ENCODE results near the gene BRI3.

BRI3 gene

GRCh38 chr7:98234429-98235147, 46.9 kb upstream of the BRI3 start:
- H3K4me1 ChIP-seq (ENCODE audit: low read depth, poor library complexity, severe bottlenecking) = no peaks in the 10 kb centered on the region
- TF ChIP-seq, protein P1, sequence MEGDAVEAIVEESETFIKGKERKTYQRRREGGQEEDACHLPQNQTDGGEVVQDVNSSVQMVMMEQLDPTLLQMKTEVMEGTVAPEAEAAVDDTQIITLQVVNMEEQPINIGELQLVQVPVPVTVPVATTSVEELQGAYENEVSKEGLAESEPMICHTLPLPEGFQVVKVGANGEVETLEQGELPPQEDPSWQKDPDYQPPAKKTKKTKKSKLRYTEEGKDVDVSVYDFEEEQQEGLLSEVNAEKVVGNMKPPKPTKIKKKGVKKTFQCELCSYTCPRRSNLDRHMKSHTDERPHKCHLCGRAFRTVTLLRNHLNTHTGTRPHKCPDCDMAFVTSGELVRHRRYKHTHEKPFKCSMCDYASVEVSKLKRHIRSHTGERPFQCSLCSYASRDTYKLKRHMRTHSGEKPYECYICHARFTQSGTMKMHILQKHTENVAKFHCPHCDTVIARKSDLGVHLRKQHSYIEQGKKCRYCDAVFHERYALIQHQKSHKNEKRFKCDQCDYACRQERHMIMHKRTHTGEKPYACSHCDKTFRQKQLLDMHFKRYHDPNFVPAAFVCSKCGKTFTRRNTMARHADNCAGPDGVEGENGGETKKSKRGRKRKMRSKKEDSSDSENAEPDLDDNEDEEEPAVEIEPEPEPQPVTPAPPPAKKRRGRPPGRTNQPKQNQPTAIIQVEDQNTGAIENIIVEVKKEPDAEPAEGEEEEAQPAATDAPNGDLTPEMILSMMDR (conservative IDR thresholded peaks at IDR 0.05; ENCODE audit: low read depth, low read length) = no peak
- no peaks in the 10 kb centered on the region for H3K27me3 ChIP-seq (ENCODE audit: insufficient read depth, low read depth)
- no peak overlapping the region for H3K9ac ChIP-seq
- no peak overlapping the region for H3K27ac ChIP-seq
- no peaks in the 10 kb centered on the region for H3K79me2 ChIP-seq (ENCODE audit: insufficient read depth, low read depth)
- H2AFZ ChIP-seq (ENCODE audit: low read depth) = no peak overlapping the region
- no peaks in the 10 kb centered on the region for H4K20me1 ChIP-seq (ENCODE audit: insufficient read depth)
- no peak overlapping the region for H3K4me2 ChIP-seq
- no peak overlapping the region for H3K4me3 ChIP-seq (IDR thresholded peaks at IDR 0.05; ENCODE audit: insufficient read depth, low read depth, low read length)
- no peaks in the 10 kb centered on the region for H3K36me3 ChIP-seq (ENCODE audit: insufficient read depth)

DNA sequence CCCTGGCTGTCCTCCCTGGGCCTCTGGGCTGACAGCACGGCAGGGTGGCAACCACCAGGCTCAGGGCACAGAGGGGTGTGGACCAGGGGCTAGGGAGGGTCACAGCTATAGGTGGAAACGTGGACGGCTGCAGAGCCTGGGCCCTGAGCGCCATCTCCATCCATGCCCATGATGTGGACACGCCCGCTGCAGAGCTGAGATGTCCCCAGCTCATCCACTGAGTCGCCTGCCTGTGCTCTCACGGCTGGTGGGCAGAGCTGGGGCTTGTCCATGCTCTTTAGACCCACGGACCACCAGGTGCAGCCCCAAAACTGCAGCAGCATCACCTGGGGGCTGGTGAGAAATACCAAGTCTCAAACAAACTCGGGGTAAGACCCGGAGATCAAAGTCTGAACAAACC, 45.6 kb upstream of the BRI3 start:
- TF ChIP-seq, protein P1 (conservative IDR thresholded peaks at IDR 0.05; ENCODE audit: low read depth, low read length) = no peak

GRCh38 chr7:98236355-98237185, 44.9 kb upstream of the BRI3 start:
- no peak overlapping the region for H3K4me3 ChIP-seq (IDR thresholded peaks at IDR 0.05; ENCODE audit: insufficient read depth, low read depth, low read length)

More for the DNA sequence above, 45.6 kb upstream of the BRI3 start:
- no peak overlapping the region for H2AFZ ChIP-seq (ENCODE audit: low read depth)
- H3K9ac ChIP-seq = no peak overlapping the region
- no peak overlapping the region for H3K4me3 ChIP-seq (IDR thresholded peaks at IDR 0.05; ENCODE audit: insufficient read depth, low read depth, low read length)
- H4K20me1 ChIP-seq (ENCODE audit: insufficient read depth) = no peaks in the 10 kb centered on the region
- no peaks in the 10 kb centered on the region for H3K36me3 ChIP-seq (ENCODE audit: insufficient read depth)
- H3K27me3 ChIP-seq (ENCODE audit: insufficient read depth, low read depth) = no peaks in the 10 kb centered on the region
- no peak overlapping the region for H3K27ac ChIP-seq
- no peak overlapping the region for H3K4me2 ChIP-seq
- H3K79me2 ChIP-seq (ENCODE audit: insufficient read depth, low read depth) = no peaks in the 10 kb centered on the region
- H3K4me1 ChIP-seq (ENCODE audit: low read depth, poor library complexity, severe bottlenecking) = no peaks in the 10 kb centered on the region

DNA sequence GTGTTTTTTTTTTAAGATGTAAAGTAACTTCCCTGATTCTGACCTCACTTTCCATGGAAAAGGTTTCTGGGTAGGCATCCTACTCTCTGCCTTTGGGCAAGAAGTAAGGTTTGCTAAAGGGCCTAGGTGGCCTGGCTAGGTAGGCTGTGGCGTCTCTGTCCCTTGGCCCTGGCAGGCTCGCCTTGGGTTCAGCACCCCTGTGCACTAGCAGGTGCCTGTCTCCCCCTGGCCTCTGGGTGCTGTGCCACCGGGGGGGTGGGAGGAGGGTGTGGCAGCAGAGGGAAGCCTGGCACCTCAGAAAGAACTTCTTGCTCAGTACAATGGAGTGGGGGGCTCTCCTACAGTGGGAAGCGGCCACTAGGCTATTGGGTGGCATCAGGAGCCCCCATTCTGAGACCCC, 43.4 kb upstream of the BRI3 start:
- no peaks in the 10 kb centered on the region for H3K36me3 ChIP-seq (ENCODE audit: insufficient read depth)
- no peak overlapping the region for H3K27ac ChIP-seq
- TF ChIP-seq, protein P1 (conservative IDR thresholded peaks at IDR 0.05; ENCODE audit: low read depth, low read length) = no peak
- H3K4me1 ChIP-seq (ENCODE audit: low read depth, poor library complexity, severe bottlenecking) = no peaks in the 10 kb centered on the region
- H3K27me3 ChIP-seq (ENCODE audit: insufficient read depth, low read depth) = no peaks in the 10 kb centered on the region
- H2AFZ ChIP-seq (ENCODE audit: low read depth) = no peak overlapping the region
- no peak overlapping the region for H3K4me3 ChIP-seq (IDR thresholded peaks at IDR 0.05; ENCODE audit: insufficient read depth, low read depth, low read length)
- H3K79me2 ChIP-seq (ENCODE audit: insufficient read depth, low read depth) = no peaks in the 10 kb centered on the region
- no peak overlapping the region for H3K9ac ChIP-seq
- no peak overlapping the region for H3K4me2 ChIP-seq
- no peaks in the 10 kb centered on the region for H4K20me1 ChIP-seq (ENCODE audit: insufficient read depth)

More at GRCh38 chr7:98236355-98237185, 44.9 kb upstream of the BRI3 start:
- Histone ChIP-seq H3K36me3 (ENCODE audit: insufficient read depth) (no peaks in the 10 kb centered on the region), H3K4me2 (no peak overlapping the region), H2AFZ (ENCODE audit: low read depth) (no peak overlapping the region), H3K4me1 (ENCODE audit: low read depth, poor library complexity, severe bottlenecking) (no peaks in the 10 kb centered on the region), H3K27me3 (ENCODE audit: insufficient read depth, low read depth) (no peaks in the 10 kb centered on the region), H4K20me1 (ENCODE audit: insufficient read depth) (no peaks in the 10 kb centered on the region), H3K9ac (no peak overlapping the region), H3K27ac (no peak overlapping the region), H3K79me2 (ENCODE audit: insufficient read depth, low read depth) (no peaks in the 10 kb centered on the region)
- TF ChIP-seq, protein P1 (conservative IDR thresholded peaks at IDR 0.05; ENCODE audit: low read depth, low read length) = no peak

All from KMS-11 (cell line).